HG02840 (cell line): Measurements from ENCODE around the gene POU2F2.

Experiments used
- ATAC-seq: cut with Tn5 transposase; IDR thresholded peaks from one replicate; pipeline ENCODE4 v1.9.1; 2021; ENCODE audit warnings: mild to moderate bottlenecking, moderate library complexity, moderate number of reproducible peaks; ENCODE audit not compliant: unreplicated experiment, low FRiP score

POU2F2 gene

DNA sequence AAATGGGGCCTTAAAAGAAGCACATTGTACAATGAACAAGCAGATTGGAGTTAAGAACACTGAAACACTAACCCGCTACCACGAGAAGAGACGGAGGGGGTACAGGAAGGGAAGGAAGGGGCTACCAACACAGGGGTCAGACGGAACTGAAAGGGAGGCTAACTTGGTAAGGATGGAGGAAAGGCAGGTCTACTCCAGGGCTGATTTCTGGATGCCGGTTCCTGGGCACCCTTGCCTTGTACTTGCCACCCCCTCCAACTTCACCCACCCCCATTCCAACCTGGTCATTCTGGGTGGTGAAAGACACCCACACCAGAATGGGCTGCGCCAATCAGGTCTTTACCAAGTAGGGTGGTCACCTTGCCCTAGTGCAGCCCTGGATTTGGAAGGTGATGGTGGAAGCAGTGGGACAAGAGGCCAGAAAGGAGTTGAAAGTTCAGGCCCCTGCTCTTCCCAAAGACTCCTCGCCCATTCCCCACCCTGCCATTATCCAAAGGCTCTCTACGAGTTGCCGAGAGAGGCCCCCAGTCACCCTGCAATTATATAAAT lies 46.0 kb downstream of the POU2F2 start:
- ATAC-seq, result no peak

- ATAC-seq, result no peak
Observed at GRCh38 chr19:42083537-42083936, 48.7 kb downstream of the POU2F2 start.

DNA sequence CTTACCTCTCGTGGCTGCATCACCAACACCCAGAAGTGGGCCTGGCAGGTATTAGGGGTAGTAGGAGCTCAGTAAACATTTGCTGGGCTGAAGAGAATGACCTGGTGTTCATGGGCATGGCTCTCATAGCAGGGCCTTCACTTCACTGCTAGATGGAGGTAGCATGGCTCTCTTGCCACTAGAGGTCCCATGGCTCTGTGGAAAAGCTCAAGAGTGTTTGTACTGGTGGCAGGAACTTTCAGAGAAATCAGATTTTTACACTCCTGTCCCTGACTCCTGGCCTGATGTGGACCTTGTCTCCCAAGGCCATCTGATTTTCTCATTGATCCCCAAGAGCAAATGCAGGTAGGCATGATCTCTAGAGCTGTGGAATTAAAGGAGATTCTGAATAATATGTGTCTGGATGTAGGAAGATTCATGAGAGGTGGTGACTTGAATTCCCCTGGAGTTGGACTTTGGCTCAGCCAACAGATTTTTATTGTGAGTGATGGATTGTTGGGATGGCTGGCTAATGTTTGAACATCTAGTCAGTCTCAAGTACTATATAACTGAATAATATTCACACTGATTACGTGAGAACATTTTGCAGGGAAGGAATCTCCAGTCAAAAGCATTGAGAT lies 50.6 kb downstream of the POU2F2 start:
- ATAC-seq, result no peak

GRCh38 chr19:42080764-42081375 lies 51.4 kb downstream of the POU2F2 start:
- no peak for ATAC-seq

DNA sequence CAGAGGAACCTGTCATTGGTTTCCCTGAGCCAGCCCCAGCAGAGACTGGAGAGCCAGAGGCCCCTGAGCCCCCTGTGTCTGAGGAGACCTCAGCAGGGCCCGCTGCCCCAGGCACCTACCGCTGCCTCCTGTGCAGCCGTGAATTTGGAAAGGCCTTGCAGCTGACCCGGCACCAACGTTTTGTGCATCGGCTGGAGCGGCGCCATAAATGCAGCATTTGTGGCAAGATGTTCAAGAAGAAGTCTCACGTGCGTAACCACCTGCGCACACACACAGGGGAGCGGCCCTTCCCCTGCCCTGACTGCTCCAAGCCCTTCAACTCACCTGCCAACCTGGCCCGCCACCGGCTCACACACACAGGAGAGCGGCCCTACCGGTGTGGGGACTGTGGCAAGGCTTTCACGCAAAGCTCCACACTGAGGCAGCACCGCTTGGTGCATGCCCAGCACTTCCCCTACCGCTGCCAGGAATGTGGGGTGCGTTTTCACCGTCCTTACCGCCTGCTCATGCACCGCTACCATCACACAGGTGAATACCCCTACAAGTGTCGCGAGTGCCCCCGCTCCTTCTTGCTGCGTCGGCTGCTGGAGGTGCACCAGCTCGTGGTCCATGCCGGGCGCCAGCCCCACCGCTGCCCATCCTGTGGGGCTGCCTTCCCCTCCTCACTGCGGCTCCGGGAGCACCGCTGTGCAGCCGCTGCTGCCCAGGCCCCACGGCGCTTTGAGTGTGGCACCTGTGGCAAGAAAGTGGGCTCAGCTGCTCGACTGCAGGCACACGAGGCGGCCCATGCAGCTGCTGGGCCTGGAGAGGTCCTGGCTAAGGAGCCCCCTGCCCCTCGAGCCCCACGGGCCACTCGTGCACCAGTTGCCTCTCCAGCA lies 52.1 kb downstream of the POU2F2 start:
- ATAC-seq, result no peak

- no peak for ATAC-seq
Observed at GRCh38 chr19:42079276-42079669, 53.0 kb downstream of the POU2F2 start.

DNA sequence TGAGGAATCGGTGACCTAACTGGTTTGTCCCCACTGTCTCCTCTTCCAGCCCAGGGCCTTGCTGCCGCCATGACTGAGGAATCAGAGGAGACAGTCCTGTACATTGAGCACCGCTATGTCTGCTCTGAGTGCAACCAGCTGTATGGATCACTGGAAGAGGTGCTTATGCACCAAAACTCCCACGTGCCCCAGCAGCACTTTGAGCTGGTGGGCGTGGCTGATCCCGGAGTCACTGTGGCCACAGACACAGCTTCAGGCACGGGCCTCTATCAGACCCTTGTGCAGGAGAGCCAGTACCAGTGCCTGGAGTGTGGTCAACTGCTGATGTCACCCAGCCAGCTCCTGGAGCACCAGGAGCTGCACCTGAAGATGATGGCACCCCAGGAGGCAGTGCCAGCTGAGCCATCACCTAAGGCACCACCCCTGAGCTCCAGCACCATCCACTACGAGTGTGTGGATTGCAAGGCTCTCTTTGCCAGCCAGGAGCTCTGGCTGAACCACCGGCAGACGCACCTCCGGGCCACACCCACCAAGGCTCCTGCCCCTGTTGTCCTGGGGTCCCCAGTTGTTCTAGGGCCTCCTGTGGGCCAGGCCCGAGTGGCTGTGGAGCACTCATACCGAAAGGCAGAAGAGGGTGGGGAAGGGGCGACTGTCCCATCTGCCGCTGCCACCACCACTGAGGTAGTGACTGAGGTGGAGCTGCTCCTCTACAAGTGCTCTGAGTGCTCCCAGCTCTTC lies 53.5 kb downstream of the POU2F2 start:
- no peak for ATAC-seq

- no peak for ATAC-seq
Observed at GRCh38 chr19:42078058-42078457, 54.2 kb downstream of the POU2F2 start.

- no peak for ATAC-seq
Observed at GRCh38 chr19:42076380-42076944, 55.8 kb downstream of the POU2F2 start.

- ATAC-seq, result peak; percentile 97
Observed at GRCh38 chr19:42075616-42076379, 56.4 kb downstream of the POU2F2 start, which contains the start of gene ZNF574. Gene ZNF574 (plus strand): TSS chr19:42076166. CDS start chr19:42078607, 2,441 bp downstream.

- ATAC-seq, result no peak
Observed at GRCh38 chr19:42075364-42075615, 57.0 kb downstream of the POU2F2 start.

DNA sequence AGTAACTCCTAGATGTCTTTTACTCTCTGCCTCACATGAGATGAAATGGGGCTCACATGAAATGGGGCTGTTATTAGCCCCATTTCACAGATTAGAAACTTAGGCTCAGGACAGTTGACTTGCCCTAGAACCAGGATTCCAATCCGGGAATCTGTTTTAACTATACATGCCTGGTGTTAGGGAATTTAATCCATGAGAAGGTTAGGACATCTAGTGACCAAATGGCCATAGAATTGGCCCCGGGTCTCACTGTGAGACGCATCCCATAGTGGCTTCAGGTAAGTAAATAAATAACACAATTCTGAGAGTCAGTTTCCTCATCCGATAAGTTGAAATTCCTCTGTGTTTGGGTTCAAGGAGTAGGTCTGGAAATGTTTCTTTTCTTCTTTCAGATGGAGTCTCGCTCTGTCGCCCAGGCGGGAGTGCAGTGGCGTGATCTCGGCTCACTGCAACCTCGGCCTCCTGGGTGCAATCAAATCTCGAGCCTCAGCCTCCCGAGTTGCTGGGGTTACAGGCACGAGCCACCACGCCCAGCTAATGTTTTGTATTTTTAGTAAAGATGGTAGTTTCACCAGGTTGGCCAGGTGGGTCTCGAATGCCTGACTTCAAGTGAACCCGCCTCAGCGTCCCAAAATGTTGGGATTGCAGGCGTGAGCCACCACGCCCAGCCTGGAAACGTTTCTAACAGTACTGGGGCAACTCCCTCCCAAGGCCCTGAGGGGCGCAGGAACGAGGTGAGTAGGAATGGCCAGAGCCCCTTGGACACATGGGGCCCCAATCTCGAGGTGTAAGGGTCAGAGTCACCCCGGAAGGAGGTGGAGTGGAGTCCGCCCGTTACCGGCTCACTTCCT lies 57.5 kb downstream of the POU2F2 start:
- no peak for ATAC-seq

DNA sequence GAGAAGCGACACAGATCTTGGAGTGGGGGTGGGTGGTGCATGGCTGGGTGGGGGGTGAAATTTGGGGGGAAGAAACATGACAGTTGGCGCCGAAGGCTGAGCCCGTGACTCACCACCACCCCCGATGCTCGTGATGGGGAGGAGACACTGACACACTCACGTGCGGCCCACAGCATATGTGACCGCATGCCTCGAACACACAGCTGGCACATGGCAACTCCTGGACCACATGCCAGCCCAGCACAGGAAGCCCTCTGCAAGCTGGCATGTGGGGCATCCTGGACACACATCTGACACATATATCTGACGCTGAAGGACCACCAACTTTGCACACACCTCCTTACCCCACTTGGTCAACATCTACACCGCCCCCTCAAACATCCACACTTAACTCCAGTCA lies 61.0 kb downstream of the POU2F2 start:
- ATAC-seq, result no peak

- no peak for ATAC-seq
Observed at GRCh38 chr19:42069619-42070351, 62.5 kb downstream of the POU2F2 start, which contains the start of gene GRIK5. Gene GRIK5 (minus strand): TSS chr19:42070206. CDS start chr19:42065770, 4,436 bp downstream.

DNA sequence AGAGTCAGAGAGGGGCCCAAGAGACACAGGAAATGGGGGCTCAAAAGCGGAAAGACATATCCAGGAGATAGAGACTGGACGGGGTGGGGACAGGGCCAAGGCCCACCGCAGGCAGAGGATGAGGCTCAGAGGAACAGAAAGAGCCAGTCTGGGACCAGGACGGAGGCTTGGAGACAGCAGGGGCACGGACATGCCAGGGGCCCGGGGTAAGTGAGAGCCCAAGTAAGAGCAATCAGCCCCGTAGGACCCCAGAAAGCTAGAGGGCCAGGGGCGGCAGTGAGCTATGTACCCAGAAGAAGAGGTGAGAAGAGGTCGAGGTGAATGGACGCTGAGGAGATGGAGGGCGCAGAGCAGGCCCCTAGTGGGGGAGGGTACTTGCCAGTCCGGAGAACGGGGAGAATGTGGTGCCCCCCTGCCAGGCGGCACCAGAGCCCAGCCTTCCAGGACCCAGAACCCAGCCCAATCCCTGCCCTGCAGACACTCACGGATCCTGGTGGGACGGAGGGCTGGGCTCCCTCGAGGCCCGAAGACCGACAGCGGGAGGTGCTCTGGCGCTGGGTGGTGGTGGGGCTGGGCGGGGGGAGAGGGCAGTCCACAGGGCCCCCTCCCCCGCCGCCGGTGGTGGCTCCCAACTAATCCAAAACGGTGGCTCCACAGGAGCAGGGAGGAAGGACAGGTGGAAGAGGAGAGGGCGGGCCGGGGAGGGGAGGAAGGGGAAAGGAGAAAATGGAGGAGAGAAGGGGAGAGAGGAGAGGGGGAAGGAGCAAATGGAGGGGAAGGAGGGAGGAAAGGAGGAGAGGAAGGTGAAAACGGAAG lies 63.3 kb downstream of the POU2F2 start:
- no peak for ATAC-seq

- no peak for ATAC-seq
Observed at GRCh38 chr19:42068361-42068755, 63.9 kb downstream of the POU2F2 start.

DNA sequence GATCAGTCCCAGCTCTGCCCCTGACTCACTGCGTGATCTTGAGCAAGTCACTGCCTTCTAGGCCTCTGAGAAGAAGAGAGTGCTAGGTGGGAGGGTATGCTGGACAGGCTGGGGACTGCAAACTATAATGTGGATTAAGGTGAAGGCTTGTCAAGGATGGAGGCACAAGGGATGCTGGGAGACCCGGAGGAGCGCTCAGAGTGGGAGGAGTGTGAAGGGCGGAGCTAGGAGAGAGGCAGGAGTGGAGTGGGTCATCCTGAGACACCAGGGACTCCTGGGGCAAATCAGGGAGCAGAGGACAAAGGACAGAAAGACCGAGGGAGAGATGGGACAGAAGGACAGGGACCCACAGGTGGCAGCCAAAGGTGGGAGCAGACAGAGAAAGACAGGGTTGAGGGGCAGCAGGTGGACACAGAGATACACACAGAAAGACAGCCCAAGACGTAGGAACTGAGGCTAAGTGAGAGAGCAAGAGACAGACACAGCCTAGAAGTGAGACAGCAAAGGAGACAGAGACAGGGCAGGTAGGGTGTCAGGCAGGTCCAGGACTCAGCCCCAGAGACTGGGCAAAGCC lies 64.8 kb downstream of the POU2F2 start:
- no peak for ATAC-seq
